ENCODE results near the gene CEP350. TPM values are rescaled to one million over a fixed set of nuclear protein-coding genes. Genes with fewer than 3 reads are reported as not detected.
"Not testable (repeated sequence)": the region's sequence is repeated elsewhere in the genome, so short reads cannot be mapped to it uniquely, and the experiment has no call there.

The CEP350 gene
- total RNA-seq, 3 donors from 2014 or later = 79.0 to 124 (median 95.0) TPM

- intact Hi-C loops (cut with DNase I; ENCODE audit: low total_unique reads) = no loop called here
- no peaks in the 10 kb centered on the region for H3K9me3 ChIP-seq
- no peak for TF ChIP-seq CTCF (IDR thresholded peaks at IDR 0.05)
- no peak for TF ChIP-seq POLR2A (IDR thresholded peaks at IDR 0.05)
- no peak for TF ChIP-seq POLR2AphosphoS5 (IDR thresholded peaks at IDR 0.05)
- no peaks in the 10 kb centered on the region for H3K36me3 ChIP-seq
- no peak overlapping the region for H3K27ac ChIP-seq
- H3K27me3 ChIP-seq = no peaks in the 10 kb centered on the region
- H3K4me3 ChIP-seq = no peak overlapping the region
- no peaks in the 10 kb centered on the region for H3K4me1 ChIP-seq
- DNase-seq (ENCODE audit: low spot score in 2 of 2) = no peak
Observed at GRCh38 chr1:179996099-179996498, 41.5 kb downstream of the CEP350 start.

GRCh38 chr1:180000575-180000974 is 46.0 kb downstream of the CEP350 start:
- Histone ChIP-seq H3K9me3 (no peaks in the 10 kb centered on the region), H3K27me3 (no peaks in the 10 kb centered on the region), H3K4me3 (no peak overlapping the region), H3K4me1 (no peaks in the 10 kb centered on the region), H3K36me3 (peaks cover 4% of the 10 kb centered on the region), H3K27ac (no peak overlapping the region)
- intact Hi-C loops (cut with DNase I; ENCODE audit: low total_unique reads) = no loop called here
- no peak for TF ChIP-seq POLR2AphosphoS5 (IDR thresholded peaks at IDR 0.05)
- no peak for TF ChIP-seq POLR2A (IDR thresholded peaks at IDR 0.05)
- TF ChIP-seq CTCF (IDR thresholded peaks at IDR 0.05) = no peak
- no peak for DNase-seq (ENCODE audit: low spot score in 2 of 2)

- DNase-seq (ENCODE audit: low spot score in 2 of 2) = no peak
- Histone ChIP-seq H3K27me3 (no peaks in the 10 kb centered on the region), H3K27ac (no peak overlapping the region), H3K4me1 (no peaks in the 10 kb centered on the region), H3K4me3 (no peak overlapping the region), H3K9me3 (no peaks in the 10 kb centered on the region), H3K36me3 (peaks cover 4% of the 10 kb centered on the region)
- TF ChIP-seq POLR2AphosphoS5 (IDR thresholded peaks at IDR 0.05) (no peak), CTCF (IDR thresholded peaks at IDR 0.05) (no peak), POLR2A (IDR thresholded peaks at IDR 0.05) (no peak)
- intact Hi-C loops (cut with DNase I; ENCODE audit: low total_unique reads) = no loop called here
Observed at GRCh38 chr1:180002437-180002836, 47.8 kb downstream of the CEP350 start.

GRCh38 chr1:180003026-180003695 is 48.6 kb downstream of the CEP350 start:
- Histone ChIP-seq H3K9me3 (no peaks in the 10 kb centered on the region), H3K4me1 (no peaks in the 10 kb centered on the region), H3K27ac (no peak overlapping the region), H3K27me3 (no peaks in the 10 kb centered on the region), H3K36me3 (peaks cover 4% of the 10 kb centered on the region), H3K4me3 (no peak overlapping the region)
- intact Hi-C loops (cut with DNase I; ENCODE audit: low total_unique reads) = no loop called here
- DNase-seq (ENCODE audit: low spot score in 2 of 2) = no peak
- TF ChIP-seq CTCF (IDR thresholded peaks at IDR 0.05) (no peak), POLR2A (IDR thresholded peaks at IDR 0.05) (no peak), POLR2AphosphoS5 (IDR thresholded peaks at IDR 0.05) (no peak)

GRCh38 chr1:180006762-180007161 is 52.2 kb downstream of the CEP350 start:
- H3K27ac ChIP-seq; H3K4me3 ChIP-seq; H3K36me3 ChIP-seq; intact Hi-C loops (cut with DNase I; ENCODE audit: low total_unique reads); H3K9me3 ChIP-seq; DNase-seq (ENCODE audit: low spot score in 2 of 2); H3K27me3 ChIP-seq; H3K4me1 ChIP-seq: not testable (repeated sequence)

GRCh38 chr1:180020017-180020416 is 65.4 kb downstream of the CEP350 start:
- intact Hi-C loops (cut with DNase I; ENCODE audit: low total_unique reads) = no loop called here
- Histone ChIP-seq H3K4me1 (no peaks in the 10 kb centered on the region), H3K27ac (no peak overlapping the region), H3K36me3 (peaks cover 33% of the 10 kb centered on the region), H3K4me3 (no peak overlapping the region), H3K27me3 (no peaks in the 10 kb centered on the region), H3K9me3 (no peaks in the 10 kb centered on the region)
- TF ChIP-seq CTCF (IDR thresholded peaks at IDR 0.05) = no peak
- DNase-seq (ENCODE audit: low spot score in 2 of 2) = no peak

Data from breast epithelium (tissue), 4 donors.